Activated CD4-positive, CD25-positive, alpha-beta regulatory T cell treated with anti-CD3 and anti-CD28 coated beads, Interleukin-2, amount 50 U/mL, for 72 hours (primary cell): Measurements from ENCODE around the gene ASTN2.

ENCODE experiments used
- DNase-seq: peaks from one replicate; pipeline ENCODE4 v3.0.0; 2021

Gene ASTN2

GRCh38 chr9:116644091-116644688 is 770.7 kb downstream of the ASTN2 start:
- no peak for DNase-seq

GRCh38 chr9:116643691-116644090 is 771.2 kb downstream of the ASTN2 start:
- no peak for DNase-seq

GRCh38 chr9:116641292-116642059 is 773.4 kb downstream of the ASTN2 start:
- no peak for DNase-seq

GRCh38 chr9:116639251-116639741 is 775.6 kb downstream of the ASTN2 start:
- DNase-seq: no peak

DNA sequence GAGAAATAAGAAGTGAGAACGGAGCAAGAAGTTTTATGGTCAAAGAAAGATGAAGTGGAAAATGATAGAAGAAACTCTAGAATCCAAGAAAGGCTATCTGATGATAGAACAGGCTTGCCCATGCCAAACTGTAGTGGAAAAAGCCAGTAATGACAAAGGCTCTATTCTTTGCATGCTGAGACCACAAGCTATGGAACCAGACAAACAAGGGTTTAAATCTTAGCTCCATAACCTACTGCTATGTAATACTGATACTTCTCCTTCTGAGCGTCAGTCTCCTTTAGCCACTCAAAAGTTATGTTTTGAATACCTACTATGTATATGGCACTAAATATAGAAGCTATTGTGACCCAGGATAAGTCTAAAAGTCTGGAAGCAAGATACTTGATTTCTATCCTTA is 778.9 kb downstream of the ASTN2 start:
- DNase-seq: no peak

GRCh38 chr9:116632990-116633838 is 781.6 kb downstream of the ASTN2 start:
- no peak for DNase-seq

DNA sequence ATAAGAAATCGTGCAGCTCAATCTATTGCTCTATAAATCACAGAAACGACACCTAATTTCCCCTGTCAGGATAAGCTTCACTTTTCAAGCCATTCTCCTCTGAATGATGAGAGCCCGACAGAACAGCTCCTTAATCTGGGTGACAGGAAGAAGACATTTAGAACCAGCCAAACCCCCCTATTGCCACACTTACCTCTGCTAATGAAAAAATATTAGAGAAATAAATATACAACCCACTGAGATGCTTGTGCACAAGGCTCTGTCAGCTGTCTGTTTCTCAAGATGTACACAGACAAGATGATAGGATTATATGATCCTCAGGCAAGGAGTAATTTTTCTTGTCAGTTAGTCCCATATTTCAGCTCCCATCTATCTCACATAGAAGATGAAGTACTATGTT is 785.2 kb downstream of the ASTN2 start:
- DNase-seq: no peak

- DNase-seq: no peak
Observed at GRCh38 chr9:116628716-116629115, 786.1 kb downstream of the ASTN2 start.

- no peak for DNase-seq
Observed at GRCh38 chr9:116627433-116627832, 787.4 kb downstream of the ASTN2 start.

DNA sequence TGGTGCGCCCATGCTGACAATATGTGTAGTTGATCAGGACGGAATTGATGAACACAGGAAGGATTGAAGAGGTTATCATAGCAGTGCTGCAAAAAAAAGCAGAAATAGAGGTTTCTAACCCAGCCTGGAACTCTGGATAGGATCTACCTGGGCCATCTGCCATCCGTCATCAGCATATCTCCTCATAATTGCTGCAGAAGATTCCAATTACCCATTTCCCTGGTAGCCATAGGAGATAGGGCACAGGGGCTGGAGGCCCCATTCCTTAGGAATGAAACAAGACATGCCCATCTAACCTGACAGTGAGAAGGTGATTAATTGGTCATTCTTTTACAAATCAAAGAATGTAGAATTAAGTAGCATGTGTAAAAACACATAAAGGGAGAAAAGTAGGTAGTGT is 788.1 kb downstream of the ASTN2 start:
- DNase-seq: no peak

DNA sequence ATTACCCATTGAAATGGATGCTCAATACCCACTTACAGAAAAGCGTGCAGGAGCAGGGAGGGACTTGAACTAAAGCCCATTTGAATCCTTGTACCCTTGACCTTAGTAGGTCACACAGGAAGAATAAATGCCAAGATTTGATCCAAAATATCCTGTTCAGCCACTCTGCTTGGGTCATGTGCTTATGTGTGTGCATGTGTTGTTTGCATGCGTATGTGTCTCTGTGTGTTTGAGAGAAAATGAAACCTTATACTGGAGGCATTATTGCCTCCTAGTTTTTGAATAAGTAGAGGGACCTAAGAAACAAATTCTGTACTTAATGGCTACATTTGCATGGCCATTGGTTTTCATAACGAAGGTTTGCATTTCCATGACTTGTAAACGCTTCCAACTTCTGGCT is 791.1 kb downstream of the ASTN2 start:
- DNase-seq: no peak

DNA sequence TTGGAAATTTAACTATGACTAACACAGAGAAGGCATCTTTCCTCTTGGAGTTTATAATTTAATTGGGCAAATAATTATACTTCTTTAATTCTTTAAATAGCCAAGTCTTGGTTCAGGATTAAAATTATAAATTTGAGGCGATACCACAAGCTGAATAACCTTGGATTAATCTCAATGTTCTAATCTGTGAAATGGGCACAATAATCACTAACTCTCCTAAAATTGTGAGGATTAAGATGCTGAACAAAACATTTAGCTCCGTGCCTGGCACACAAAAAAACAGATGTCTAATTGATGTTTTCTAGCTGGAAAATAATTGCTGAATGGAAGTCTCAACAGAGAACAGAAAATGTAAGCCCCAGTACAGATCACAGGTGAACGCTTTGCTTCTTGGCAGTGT is 797.5 kb downstream of the ASTN2 start:
- DNase-seq: no peak

DNA sequence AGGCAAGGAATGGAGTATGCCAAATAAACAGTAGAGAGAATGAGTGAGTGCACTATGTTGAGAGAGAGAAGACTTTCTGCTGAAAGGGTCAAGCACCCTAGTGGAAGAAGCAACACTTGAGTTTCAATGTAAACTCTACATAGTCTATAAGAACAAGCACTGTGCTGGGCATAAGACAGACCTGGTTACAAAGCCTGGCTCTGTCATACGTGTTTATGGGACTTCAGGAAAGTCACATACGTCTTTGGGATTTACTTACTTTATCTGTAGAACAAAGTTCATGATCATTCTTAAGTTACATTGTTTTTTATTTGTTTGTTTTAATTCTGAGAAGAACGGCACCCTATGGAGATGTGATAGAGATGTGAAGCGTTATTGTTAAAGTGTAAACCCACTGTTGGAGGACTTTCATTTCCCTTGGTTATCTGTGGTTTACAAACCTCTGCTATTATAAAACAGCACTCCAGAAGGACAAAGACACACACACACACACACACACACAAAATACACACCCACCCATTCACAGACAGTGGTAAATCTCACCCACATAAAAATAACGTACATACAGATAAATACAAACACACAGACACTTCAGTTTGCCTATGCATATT is 798.4 kb downstream of the ASTN2 start:
- no peak for DNase-seq

DNA sequence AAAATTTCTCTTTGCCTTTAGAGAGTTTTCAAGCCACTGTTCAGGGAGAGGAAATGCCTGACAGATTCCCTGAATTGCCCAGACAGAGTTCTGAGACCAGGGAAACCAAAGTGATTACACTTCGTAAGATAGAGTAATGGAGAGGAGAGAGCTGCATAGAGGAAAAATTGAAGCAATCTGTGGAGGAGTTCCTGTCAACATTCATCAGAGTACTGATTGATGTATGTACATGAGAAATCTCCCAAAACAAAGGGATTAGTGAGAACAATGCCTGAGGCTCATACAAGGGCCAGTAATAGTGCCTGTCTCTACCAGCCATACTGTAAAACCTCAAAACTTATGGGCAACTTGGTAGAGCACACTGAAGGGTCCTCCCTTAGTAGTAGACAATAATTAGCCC is 806.8 kb downstream of the ASTN2 start:
- no peak for DNase-seq

- no peak for DNase-seq
Observed at GRCh38 chr9:116605904-116606341, 808.9 kb downstream of the ASTN2 start.

- DNase-seq: no peak
Observed at GRCh38 chr9:116605060-116605459, 809.8 kb downstream of the ASTN2 start.

DNA sequence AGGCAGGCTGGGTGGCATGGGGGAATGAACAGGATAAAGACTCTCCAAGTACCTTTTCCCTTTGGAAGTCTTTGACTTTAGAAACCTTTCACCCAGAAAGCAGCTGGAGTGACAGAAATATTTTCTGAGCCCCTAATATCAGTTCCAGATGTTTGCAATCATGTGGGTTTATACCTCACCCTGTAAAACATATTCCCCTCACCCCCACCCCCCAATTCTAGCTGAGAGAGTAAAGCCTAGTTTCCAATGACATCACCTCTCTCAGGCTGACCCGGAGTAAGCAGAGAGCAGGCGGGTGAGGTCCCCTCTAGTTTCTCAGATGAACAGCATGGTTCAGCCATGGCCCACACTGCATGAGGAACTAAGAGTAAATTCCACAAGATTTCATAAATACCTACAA is 810.6 kb downstream of the ASTN2 start:
- DNase-seq: no peak

DNA sequence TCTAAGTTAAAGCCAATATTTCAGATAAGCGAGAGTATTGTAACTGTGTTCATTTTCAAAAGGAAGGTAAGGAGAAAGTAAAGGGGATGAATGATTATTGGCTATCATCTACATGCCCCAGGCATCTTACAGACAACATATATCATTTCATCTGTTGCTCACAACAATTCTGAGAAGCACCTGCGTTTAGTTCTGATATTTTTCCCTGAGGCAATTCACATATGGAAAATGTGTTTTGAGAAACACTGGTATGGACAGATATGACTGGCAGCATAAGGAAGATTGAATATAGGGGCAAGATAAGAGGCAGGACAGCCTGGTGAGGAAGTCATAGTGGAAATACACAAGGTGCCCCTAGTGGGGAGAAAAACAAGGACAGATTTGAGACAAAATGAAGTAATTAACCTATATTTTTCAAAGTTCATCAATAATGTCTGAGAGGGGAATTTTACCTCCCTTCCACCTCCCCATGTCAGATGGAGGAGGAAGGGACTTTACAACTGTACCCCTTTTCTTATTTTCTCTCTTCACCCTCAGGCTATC is 815.4 kb downstream of the ASTN2 start:
- DNase-seq: no peak

- no peak for DNase-seq
Observed at GRCh38 chr9:116596646-116597045, 818.2 kb downstream of the ASTN2 start.

DNA sequence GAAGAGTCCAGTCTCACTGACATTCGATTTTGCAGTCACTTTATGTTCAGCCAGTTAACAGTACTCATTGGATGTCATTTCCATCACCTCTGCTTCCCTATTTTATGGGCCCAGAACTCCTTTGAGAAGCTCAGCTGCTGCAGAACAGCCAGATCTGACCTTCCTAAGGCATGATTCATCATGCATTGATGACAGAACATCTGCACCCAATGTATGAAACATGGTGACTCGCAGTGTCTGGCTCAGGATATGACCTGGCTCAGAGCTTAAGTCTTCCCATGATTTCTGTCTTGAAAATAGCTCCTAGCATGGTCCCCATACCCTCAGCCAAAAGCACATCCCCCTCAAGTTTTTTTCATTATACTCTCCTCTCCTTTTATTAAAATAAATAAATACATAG is 820.3 kb downstream of the ASTN2 start:
- DNase-seq: no peak

DNA sequence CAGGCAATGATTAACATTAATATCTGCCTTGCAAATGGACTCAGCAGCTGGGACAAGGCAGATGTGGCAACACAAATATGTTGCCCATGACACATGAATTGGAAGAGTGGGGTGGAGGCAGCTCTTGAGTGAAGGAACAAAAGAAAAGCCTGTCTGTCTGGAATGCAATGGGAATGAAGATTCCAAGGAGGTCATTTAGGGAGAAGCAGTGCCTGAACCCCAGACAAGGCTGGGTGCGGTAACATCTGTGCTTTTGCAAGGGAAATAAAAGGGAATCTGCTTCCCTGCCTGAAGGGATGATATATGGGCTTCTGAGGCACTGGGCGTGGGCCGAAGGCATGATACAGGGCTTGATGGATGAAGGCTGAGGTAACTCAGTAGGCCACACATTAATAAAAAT is 821.9 kb downstream of the ASTN2 start:
- no peak for DNase-seq

DNA sequence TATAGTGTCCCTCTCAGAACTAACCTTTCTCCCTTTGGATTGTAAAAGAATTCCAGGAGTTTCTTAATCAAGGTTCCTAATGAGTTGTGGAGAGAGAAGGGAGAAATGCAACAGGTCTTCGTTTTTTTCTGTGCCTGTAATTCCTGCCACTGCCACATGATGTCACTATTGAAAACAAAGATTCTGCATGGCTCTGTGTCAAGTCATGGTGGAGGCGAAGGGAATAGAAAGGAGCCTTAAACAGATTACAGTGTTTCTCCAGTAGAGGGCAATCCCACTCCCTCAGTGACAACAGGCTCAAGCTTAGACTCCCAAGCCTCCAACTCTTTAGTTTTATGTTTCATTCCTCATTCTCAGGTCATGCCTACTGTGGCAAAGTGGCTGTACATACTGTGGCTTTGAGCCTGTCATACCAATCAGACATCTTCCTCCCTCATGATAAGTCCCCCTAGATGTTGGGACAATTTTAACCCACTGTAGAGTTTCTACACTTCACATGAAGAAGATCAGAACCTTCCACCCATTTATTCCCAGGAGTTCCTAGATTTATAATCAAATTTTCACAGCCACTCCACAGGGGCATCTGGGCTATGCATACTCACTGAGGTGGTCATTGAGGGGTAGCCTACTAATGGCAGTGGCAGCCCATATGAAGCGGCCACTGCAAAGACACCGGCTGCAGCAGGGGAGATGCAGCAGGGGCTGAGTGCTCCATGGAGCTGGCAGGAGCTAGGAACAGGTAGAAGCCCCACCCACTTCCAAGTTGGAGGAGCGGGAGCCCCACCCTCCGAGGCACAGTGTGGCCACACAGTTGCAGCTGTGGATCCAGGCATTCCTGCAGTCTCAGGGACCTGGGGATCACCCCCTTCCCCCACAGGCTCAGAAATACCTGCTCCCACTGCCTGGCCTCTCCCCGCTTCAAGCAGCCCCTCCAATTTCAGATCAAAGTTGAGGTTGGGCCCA is 825.2 kb downstream of the ASTN2 start:
- DNase-seq: no peak
